ENCODE results near the gene LRRC49. TPM values are rescaled to one million over a fixed set of nuclear protein-coding genes. Genes with fewer than 3 reads are reported as not detected.

Gene LRRC49, protein sequence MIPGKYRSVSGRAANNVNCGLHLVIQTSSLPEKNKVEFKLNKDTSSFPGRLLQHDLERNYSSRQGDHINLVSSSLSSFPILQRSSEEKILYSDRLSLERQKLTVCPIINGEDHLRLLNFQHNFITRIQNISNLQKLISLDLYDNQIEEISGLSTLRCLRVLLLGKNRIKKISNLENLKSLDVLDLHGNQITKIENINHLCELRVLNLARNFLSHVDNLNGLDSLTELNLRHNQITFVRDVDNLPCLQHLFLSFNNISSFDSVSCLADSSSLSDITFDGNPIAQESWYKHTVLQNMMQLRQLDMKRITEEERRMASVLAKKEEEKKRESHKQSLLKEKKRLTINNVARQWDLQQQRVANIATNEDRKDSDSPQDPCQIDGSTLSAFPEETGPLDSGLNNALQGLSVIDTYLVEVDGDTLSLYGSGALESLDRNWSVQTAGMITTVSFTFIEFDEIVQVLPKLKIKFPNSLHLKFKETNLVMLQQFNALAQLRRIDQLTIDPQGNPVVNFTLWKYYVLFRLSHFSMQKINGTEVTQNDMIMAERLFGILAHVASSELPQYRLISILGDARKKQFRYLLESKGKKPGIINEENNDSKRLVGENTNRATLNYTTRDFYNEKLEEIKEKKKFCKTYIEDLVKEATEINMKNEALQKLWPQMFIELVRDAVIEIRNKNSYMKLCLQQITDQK
- total RNA-seq: 3.2 TPM
- polyA plus RNA-seq: 5.7 TPM
- long read RNA-seq, donor 1: 0 reads
- long read RNA-seq, donor 2: 0 reads
- long read RNA-seq, donor 3: 0 reads
- long read RNA-seq, donor 4: 0 reads
- long read RNA-seq, donor 5: 0 reads
- long read RNA-seq, donor 6: 0 reads
- long read RNA-seq, donor 7: 0 reads
- long read RNA-seq, donor 8: 0 reads
- long read RNA-seq, donor 9: 0 reads
- long read RNA-seq, donor 10: 0 reads

DNA sequence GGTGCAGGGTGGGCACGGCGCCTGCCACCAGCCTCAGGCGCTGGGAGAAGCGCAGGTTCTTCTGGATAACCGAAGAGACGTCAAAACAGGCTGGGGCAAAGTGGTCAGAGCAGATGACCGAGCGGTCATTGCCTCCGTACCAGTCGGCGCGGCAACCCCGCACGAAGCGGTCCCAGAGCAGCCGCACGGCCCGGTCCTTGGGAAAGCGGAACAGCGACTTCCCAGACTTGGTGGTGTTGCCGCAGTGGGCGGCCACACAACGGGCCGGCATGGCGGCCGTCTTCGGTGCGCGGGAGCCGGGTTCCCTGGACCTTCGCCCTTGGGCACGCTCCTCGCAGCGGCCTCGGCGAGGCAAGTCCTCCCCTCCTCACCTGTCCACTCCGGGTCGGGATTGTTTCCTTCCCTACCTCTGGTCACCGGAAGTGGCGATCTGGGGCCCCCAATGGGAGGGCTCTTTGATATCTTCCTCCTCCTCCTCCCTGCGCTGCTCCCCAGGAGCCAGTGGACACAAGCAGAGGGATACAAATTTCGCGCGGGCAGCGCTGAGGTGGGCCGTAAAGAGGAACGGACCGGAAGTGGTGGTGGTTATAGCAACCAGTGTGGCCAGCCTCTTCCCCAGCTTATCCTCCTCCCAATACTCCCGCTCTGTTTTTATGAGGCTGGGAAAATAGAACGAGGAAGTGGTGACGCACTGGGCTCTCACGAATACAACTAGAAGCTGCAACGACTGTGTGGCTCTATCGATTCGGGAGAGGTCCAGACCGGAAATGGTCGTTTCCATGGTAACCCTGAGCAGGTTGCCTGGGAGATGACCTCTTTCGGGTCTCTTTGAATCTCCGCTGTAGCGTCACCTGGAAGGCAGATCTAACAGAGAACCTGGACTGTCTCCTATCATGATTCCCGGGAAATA, at the start of gene LRRC49, which contains the start of gene THAP10:
Gene LRRC49, plus strand, starts transcription at position 825 of the 910 bp plus-strand sequence. Its CDS starts 69 bp downstream, at position 894.
Gene THAP10, minus strand, starts transcription at position 432 of the 910 bp plus-strand sequence. Its CDS starts 161 bp downstream, at position 271.
- H3K4me1 ChIP-seq (ENCODE audit: control insufficient read depth in 2 of 2, insufficient read depth in 2 of 2, low read length in 2 of 2): peaks cover 7 to 10% of the 10 kb centered on the region in 2 donors
- no peaks in the 10 kb centered on the region for H3K36me3 ChIP-seq (ENCODE audit: control insufficient read depth in 2 of 2, insufficient read depth in 2 of 2, low read length in 1 of 2)
- peak; percentile 24 to 76 (median 29) for DNase-seq (ENCODE audit: low read depth in 6 of 9, low spot score in 9 of 9)
- H3K9me3 ChIP-seq (ENCODE audit: control insufficient read depth in 2 of 2, insufficient read depth in 1 of 2, low read length in 1 of 2): no peaks in the 10 kb centered on the region
- WGBS: 1% methylated on average over 61 of the region's 61 CpGs
- peak within 1 kb of the TSS; percentile 45 to 53 for H3K4me3 ChIP-seq (ENCODE audit: low read length in 2 of 2)
- peaks cover 13 to 32% of the 10 kb centered on the region in 2 donors for H3K27me3 ChIP-seq (ENCODE audit: control insufficient read depth in 2 of 2, insufficient read depth in 1 of 2, low read length in 1 of 2)
- H3K27ac ChIP-seq (ENCODE audit: low read depth in 1 of 2, low read length in 1 of 2): no peak within 1 kb of the TSS

DNA sequence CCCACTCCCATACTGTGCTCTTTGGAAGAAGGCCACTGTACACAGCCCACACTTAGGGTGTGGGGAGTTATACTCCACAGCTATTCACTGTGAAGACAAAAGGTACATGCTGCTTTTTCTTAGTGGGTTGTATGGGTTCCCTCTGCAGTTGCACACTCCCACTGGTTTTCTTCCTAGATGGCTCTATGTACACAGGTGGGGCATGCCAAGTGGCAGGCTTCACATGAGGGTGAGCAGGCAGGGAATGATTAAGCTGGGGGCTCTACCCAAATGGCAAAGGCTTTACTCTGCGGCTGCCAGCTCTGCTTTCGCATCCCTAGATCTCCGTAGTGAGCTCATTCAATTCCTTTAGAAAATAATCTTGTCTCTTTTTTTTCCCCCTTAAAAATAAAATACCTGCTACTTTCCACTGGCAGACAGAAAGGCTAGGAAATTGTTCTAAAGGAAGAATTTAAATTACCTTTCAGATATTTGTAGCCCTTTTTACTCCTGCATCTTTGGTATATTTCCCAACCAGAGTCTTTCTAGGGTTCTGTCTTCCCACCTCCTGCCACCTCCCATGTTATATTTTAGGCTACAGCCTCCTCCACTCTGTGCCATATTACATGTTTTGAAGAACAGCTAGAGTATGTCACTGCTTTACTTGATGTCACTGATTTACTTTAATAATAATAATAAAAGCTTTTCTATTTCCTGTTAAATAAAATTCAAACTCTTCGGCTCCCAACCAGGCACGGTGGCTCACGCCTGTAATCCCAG, 46.8 kb upstream of the LRRC49 start:
- Histone ChIP-seq H3K4me1 (ENCODE audit: control insufficient read depth in 2 of 2, insufficient read depth in 2 of 2, low read length in 2 of 2) (no peaks in the 10 kb centered on the region), H3K4me3 (ENCODE audit: low read length in 2 of 2) (no peak overlapping the region), H3K27ac (ENCODE audit: low read depth in 1 of 2, low read length in 1 of 2) (no peak overlapping the region), H3K9me3 (ENCODE audit: control insufficient read depth in 2 of 2, insufficient read depth in 1 of 2, low read length in 1 of 2) (no peaks in the 10 kb centered on the region), H3K36me3 (ENCODE audit: control insufficient read depth in 2 of 2, insufficient read depth in 2 of 2, low read length in 1 of 2) (no peaks in the 10 kb centered on the region), H3K27me3 (ENCODE audit: control insufficient read depth in 2 of 2, insufficient read depth in 1 of 2, low read length in 1 of 2) (peaks cover 2 to 5% of the 10 kb centered on the region in 2 donors)
- DNase-seq (ENCODE audit: low read depth in 6 of 9, low spot score in 9 of 9): no peak
- 98% methylated on average over 6 of the region's 6 CpGs for WGBS

DNA sequence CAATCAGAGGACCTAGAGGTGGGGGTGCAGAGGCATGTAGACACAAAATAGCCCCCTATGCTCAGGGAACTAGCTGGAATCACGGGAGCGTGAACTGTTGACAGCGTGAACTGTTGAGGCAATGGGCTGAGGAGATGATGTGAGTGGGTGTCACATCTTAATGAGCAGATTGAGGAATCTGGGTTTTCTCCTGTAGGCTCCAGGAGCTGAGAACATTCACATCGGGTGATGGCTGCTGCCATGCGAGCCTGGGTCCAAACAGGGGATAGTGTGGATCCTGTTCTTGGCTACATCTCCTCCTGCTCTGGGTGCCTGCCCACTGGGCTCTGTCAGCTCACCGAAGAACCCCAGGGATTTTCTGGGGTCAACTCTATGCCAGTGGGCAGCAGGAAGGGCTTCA, 40.7 kb upstream of the LRRC49 start:
- H3K9me3 ChIP-seq (ENCODE audit: control insufficient read depth in 2 of 2, insufficient read depth in 1 of 2, low read length in 1 of 2): no peaks in the 10 kb centered on the region
- DNase-seq (ENCODE audit: low read depth in 6 of 9, low spot score in 9 of 9): no peak
- H3K27me3 ChIP-seq (ENCODE audit: control insufficient read depth in 2 of 2, insufficient read depth in 1 of 2, low read length in 1 of 2): peaks cover 27 to 56% of the 10 kb centered on the region in 2 donors
- H3K4me1 ChIP-seq (ENCODE audit: control insufficient read depth in 2 of 2, insufficient read depth in 2 of 2, low read length in 2 of 2): peaks cover 3 to 9% of the 10 kb centered on the region in 2 donors
- no peaks in the 10 kb centered on the region for H3K36me3 ChIP-seq (ENCODE audit: control insufficient read depth in 2 of 2, insufficient read depth in 2 of 2, low read length in 1 of 2)
- H3K4me3 ChIP-seq (ENCODE audit: low read length in 2 of 2): no peak overlapping the region
- 94% methylated on average over 6 of the region's 6 CpGs for WGBS
- no peak overlapping the region for H3K27ac ChIP-seq (ENCODE audit: low read depth in 1 of 2, low read length in 1 of 2)

DNA sequence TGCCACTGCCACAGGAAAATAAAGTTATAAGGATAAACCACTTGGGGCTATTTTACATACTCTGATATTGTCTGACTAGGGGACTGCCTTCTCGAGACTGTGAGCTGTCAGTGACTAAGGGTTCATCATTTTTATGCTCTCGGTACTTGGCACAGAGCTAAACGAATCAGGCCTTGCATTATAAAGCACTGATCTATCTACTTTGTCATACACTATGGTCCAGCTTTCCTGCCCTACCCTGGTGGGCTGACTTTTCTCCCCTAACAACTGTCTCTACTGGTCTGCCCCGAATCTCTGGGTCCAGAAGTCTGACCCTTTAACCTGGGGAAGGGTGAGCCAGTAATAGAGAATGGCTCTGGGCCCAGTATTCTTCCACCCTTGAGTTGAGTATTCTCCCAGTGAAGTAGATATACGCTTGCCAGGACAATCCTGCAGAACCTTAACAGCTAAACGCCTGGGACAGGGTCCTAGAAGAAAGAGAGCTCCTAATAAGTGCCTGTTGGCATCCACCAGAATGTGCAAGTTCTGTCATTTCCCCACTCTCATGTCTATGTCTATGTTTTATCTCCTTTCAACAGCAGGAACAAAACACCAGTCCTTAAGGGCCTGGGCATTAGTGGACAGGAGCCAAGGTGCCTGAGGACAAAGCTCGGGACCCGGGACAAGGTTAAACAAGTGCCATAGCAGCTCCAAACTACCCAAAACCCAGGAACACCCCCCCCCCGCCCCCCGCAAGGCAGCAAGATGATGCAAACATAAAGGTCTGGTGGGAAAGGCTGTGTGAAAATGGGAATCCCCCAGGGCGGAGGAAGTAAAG, 39.9 kb upstream of the LRRC49 start:
- no peak for DNase-seq (ENCODE audit: low read depth in 6 of 9, low spot score in 9 of 9)
- Histone ChIP-seq H3K27ac (ENCODE audit: low read depth in 1 of 2, low read length in 1 of 2) (peak overlapping the region in 1 of 2 donors; percentile 41), H3K27me3 (ENCODE audit: control insufficient read depth in 2 of 2, insufficient read depth in 1 of 2, low read length in 1 of 2) (peaks cover 27 to 56% of the 10 kb centered on the region in 2 donors), H3K36me3 (ENCODE audit: control insufficient read depth in 2 of 2, insufficient read depth in 2 of 2, low read length in 1 of 2) (no peaks in the 10 kb centered on the region), H3K4me3 (ENCODE audit: low read length in 2 of 2) (peak overlapping the region; percentile 41 to 65), H3K9me3 (ENCODE audit: control insufficient read depth in 2 of 2, insufficient read depth in 1 of 2, low read length in 1 of 2) (no peaks in the 10 kb centered on the region), H3K4me1 (ENCODE audit: control insufficient read depth in 2 of 2, insufficient read depth in 2 of 2, low read length in 2 of 2) (peaks cover 3 to 9% of the 10 kb centered on the region in 2 donors)
- WGBS: 89% methylated on average over 11 of the region's 11 CpGs

DNA sequence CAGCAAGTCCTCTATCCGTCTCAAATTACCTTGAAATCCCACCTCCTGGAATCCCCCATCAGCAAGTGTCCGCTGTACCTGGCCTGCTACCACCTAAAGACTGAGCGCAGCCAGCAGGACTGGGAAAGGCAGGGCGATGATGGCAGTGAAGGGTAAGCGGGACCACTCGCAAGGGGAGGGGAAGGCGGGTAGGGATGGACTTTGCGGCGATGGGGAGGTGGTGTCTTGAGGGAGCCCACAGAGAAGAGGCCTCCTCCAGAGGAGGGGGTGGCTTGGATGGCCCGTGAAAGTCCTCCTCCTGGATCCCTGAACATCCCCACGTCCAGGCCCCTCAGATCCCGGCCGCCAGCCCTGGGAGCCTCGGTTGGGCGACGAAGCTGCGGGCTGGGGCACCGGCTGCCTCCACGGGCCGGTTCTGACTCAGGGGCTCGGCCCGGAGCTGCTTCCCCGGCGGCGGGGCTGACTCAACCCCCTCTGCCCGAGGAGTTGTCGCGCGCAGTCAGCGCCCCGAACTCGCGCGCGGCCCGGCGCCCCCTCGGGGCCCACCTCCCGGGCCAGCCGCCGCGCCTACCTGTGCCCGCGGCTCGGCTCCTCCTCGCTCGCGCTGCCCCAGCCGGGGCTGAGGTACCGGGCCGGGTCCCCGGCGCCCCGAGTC, 39.2 kb upstream of the LRRC49 start:
- peak overlapping the region; percentile 41 to 65 for H3K4me3 ChIP-seq (ENCODE audit: low read length in 2 of 2)
- H3K36me3 ChIP-seq (ENCODE audit: control insufficient read depth in 2 of 2, insufficient read depth in 2 of 2, low read length in 1 of 2): no peaks in the 10 kb centered on the region
- peak overlapping the region; percentile 18 to 41 for H3K27ac ChIP-seq (ENCODE audit: low read depth in 1 of 2, low read length in 1 of 2)
- peaks cover 27 to 56% of the 10 kb centered on the region in 2 donors for H3K27me3 ChIP-seq (ENCODE audit: control insufficient read depth in 2 of 2, insufficient read depth in 1 of 2, low read length in 1 of 2)
- 12% methylated on average over 54 of the region's 54 CpGs for WGBS
- peak in 1 of 9 donors; percentile 11 for DNase-seq (ENCODE audit: low read depth in 6 of 9, low spot score in 9 of 9)
- peaks cover 3 to 9% of the 10 kb centered on the region in 2 donors for H3K4me1 ChIP-seq (ENCODE audit: control insufficient read depth in 2 of 2, insufficient read depth in 2 of 2, low read length in 2 of 2)
- no peaks in the 10 kb centered on the region for H3K9me3 ChIP-seq (ENCODE audit: control insufficient read depth in 2 of 2, insufficient read depth in 1 of 2, low read length in 1 of 2)

DNA sequence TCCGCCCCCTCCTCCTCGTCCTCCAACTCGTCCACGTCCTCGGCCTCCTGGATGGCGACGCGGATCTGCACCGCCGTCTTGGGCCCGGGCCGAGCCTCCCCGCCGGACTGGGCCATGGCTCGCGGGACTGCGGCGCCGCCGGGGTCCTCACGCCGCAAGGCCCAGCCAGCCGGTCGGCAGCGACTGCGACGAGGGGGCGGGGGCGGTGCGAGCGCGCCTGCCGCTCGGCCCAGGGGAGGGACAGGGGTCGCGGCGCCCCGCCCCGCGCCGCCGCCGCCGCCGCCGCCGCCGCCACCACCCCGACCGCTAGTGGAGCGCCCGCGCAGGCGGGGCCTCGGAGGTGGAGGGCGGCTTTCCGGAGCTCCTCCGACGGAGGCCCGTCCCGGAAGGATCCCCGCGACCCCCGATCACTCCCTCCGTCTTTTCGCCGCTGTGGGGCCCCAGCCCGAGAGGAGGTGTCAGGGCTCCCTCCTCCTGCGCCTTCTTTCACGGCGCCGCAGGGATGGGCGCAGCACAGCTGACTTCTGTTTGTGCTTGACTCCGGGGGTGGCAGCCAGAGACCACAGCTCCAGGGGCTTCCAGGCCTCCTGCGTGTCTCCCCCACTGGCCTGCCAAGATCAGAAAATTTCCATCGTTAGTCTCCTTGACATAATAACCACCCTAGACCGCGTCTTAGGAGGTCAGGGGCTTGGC, 38.5 kb upstream of the LRRC49 start, which contains the start of gene LARP6:
Gene LARP6, minus strand, starts transcription at position 185 of the 693 bp plus-strand sequence. Its CDS starts 69 bp downstream, at position 116.
- Histone ChIP-seq H3K9me3 (ENCODE audit: control insufficient read depth in 2 of 2, insufficient read depth in 1 of 2, low read length in 1 of 2) (no peaks in the 10 kb centered on the region), H3K27ac (ENCODE audit: low read depth in 1 of 2, low read length in 1 of 2) (peak within 1 kb of the TSS; percentile 57 to 83), H3K36me3 (ENCODE audit: control insufficient read depth in 2 of 2, insufficient read depth in 2 of 2, low read length in 1 of 2) (no peaks in the 10 kb centered on the region), H3K4me1 (ENCODE audit: control insufficient read depth in 2 of 2, insufficient read depth in 2 of 2, low read length in 2 of 2) (peaks cover 3 to 9% of the 10 kb centered on the region in 2 donors), H3K4me3 (ENCODE audit: low read length in 2 of 2) (peak within 1 kb of the TSS; percentile 41 to 65), H3K27me3 (ENCODE audit: control insufficient read depth in 2 of 2, insufficient read depth in 1 of 2, low read length in 1 of 2) (peaks cover 27 to 55% of the 10 kb centered on the region in 2 donors)
- peak in 3 of 9 donors; percentile 15 to 37 (median 17) for DNase-seq (ENCODE audit: low read depth in 6 of 9, low spot score in 9 of 9)
- 1% methylated on average over 78 of the region's 78 CpGs for WGBS

DNA sequence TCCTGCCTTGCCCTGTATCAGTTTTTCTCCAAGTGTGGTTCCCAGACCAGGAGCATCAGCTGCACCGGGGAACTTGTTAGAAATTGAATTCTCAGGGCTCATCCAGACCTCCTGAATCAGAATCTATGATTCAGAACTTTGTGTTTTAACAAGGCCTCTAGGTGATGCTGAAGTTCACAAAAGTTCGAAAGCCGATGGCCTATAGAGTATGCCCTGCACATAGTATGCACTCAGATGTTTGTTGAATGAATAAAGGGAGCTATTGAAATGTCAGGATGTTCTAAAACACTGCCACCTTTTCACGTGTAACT, 38.0 kb upstream of the LRRC49 start:
- Histone ChIP-seq H3K4me1 (ENCODE audit: control insufficient read depth in 2 of 2, insufficient read depth in 2 of 2, low read length in 2 of 2) (peaks cover 3 to 9% of the 10 kb centered on the region in 2 donors), H3K27me3 (ENCODE audit: control insufficient read depth in 2 of 2, insufficient read depth in 1 of 2, low read length in 1 of 2) (peaks cover 27 to 55% of the 10 kb centered on the region in 2 donors), H3K27ac (ENCODE audit: low read depth in 1 of 2, low read length in 1 of 2) (peak overlapping the region in 1 of 2 donors; percentile 57), H3K36me3 (ENCODE audit: control insufficient read depth in 2 of 2, insufficient read depth in 2 of 2, low read length in 1 of 2) (no peaks in the 10 kb centered on the region), H3K4me3 (ENCODE audit: low read length in 2 of 2) (peak overlapping the region in 1 of 2 donors; percentile 29), H3K9me3 (ENCODE audit: control insufficient read depth in 2 of 2, insufficient read depth in 1 of 2, low read length in 1 of 2) (no peaks in the 10 kb centered on the region)
- no peak for DNase-seq (ENCODE audit: low read depth in 6 of 9, low spot score in 9 of 9)
- 54% methylated on average over 4 of the region's 4 CpGs for WGBS
